Measurements from ENCODE around the gene SLC7A6.

DNA sequence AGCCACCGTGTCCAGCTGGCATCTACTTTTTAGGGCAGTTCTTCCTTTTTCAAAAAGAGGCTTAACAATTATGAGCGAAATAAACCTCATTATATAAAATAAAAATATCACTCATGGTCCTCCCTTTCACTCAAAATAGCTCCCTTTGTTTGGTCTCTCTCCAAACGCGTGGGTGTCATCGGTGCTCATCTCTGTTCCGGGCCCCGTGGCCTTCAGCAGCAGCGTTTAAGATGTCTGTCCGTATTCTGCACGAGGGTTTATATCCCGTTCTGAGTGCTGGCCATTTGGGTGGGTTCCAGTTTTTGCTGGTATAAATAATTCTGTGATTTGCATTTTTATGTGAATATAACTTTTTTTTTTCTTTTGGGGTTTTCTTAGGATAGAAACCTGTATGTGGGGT, 79.9 kb downstream of the SLC7A6 start:
- TF ChIP-seq, protein P1, sequence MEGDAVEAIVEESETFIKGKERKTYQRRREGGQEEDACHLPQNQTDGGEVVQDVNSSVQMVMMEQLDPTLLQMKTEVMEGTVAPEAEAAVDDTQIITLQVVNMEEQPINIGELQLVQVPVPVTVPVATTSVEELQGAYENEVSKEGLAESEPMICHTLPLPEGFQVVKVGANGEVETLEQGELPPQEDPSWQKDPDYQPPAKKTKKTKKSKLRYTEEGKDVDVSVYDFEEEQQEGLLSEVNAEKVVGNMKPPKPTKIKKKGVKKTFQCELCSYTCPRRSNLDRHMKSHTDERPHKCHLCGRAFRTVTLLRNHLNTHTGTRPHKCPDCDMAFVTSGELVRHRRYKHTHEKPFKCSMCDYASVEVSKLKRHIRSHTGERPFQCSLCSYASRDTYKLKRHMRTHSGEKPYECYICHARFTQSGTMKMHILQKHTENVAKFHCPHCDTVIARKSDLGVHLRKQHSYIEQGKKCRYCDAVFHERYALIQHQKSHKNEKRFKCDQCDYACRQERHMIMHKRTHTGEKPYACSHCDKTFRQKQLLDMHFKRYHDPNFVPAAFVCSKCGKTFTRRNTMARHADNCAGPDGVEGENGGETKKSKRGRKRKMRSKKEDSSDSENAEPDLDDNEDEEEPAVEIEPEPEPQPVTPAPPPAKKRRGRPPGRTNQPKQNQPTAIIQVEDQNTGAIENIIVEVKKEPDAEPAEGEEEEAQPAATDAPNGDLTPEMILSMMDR (conservative IDR thresholded peaks at IDR 0.05; ENCODE audit: low read length): no peak
- TF ChIP-seq EZH2phosphoT487 (IDR thresholded peaks at IDR 0.05; ENCODE audit: borderline replicate concordance, low read depth, low read length): no peak

All from OCI-LY7 (cell line).